AG08396 (cell line): ENCODE measurements around the gene IKZF2.
"Not testable (repeated sequence)": the region's sequence is repeated elsewhere in the genome, so short reads cannot be mapped to it uniquely, and the experiment has no call there.

Experiments used
- DNase-seq: peaks from one replicate; pipeline ENCODE4 v3.0.0; 2012; ENCODE audit warnings: low spot score, mixed read lengths

The IKZF2 gene

GRCh38 chr2:213032607-213033006 lies 118.8 kb downstream of the IKZF2 start:
- DNase-seq = no peak

- DNase-seq = no peak
Measured at GRCh38 chr2:213022987-213023386, 128.4 kb downstream of the IKZF2 start.

GRCh38 chr2:213021971-213022899 lies 129.2 kb downstream of the IKZF2 start:
- peak; percentile 17 for DNase-seq

GRCh38 chr2:213020913-213021312 lies 130.5 kb downstream of the IKZF2 start:
- DNase-seq = not testable (repeated sequence)

GRCh38 chr2:213020268-213020667 lies 131.1 kb downstream of the IKZF2 start:
- DNase-seq = no peak

- DNase-seq = no peak
Measured at GRCh38 chr2:213019368-213019767, 132.0 kb downstream of the IKZF2 start.

- no peak for DNase-seq
Measured at GRCh38 chr2:213018340-213018901, 133.0 kb downstream of the IKZF2 start.

- DNase-seq = no peak
Measured at GRCh38 chr2:213017404-213017803, 134.0 kb downstream of the IKZF2 start.

GRCh38 chr2:213016984-213017351 lies 134.4 kb downstream of the IKZF2 start:
- no peak for DNase-seq

- DNase-seq = no peak
Measured at GRCh38 chr2:213016166-213016983, 135.0 kb downstream of the IKZF2 start.

- no peak for DNase-seq
Measured at GRCh38 chr2:213015387-213016165, 135.8 kb downstream of the IKZF2 start.

GRCh38 chr2:213013979-213014378 lies 137.4 kb downstream of the IKZF2 start:
- no peak for DNase-seq

- no peak for DNase-seq
Measured at GRCh38 chr2:213011505-213011904, 139.9 kb downstream of the IKZF2 start.

- DNase-seq = no peak
Measured at GRCh38 chr2:213010106-213010779, 141.2 kb downstream of the IKZF2 start.

- no peak for DNase-seq
Measured at GRCh38 chr2:213007290-213007838, 144.0 kb downstream of the IKZF2 start.

GRCh38 chr2:213004197-213004821 lies 147.1 kb downstream of the IKZF2 start:
- no peak for DNase-seq

- DNase-seq = no peak
Measured at GRCh38 chr2:213002383-213002782, 149.0 kb downstream of the IKZF2 start.

GRCh38 chr2:213001297-213001910 lies 150.0 kb downstream of the IKZF2 start:
- DNase-seq = no peak

GRCh38 chr2:212998626-212999359 lies 152.6 kb downstream of the IKZF2 start:
- DNase-seq = no peak
